MM.1S (cell line): ENCODE results near the gene FASTKD1.
"Not testable (repeated sequence)": the region's sequence is repeated elsewhere in the genome, so short reads cannot be mapped to it uniquely, and the experiment has no call there.

Source experiments
- DNase-seq: peaks from one replicate; pipeline ENCODE4 v3.0.0-alpha.2; 2015
- H2AFZ ChIP-seq: fragments of 300-600 bp; sonication (generic); 2 replicates; pipeline ENCODE4 v1.6.0; 2016; ENCODE audit warnings: antibody characterized with exemption, low read length
- H3F3A ChIP-seq: fragments of 300-600 bp; sonication (generic); 2 replicates; pipeline ENCODE4 v1.6.1; 2016; ENCODE audit warnings: mild to moderate bottlenecking, antibody characterized with exemption, low read length, moderate library complexity, mixed read lengths; ENCODE audit not compliant: insufficient read depth
- H3K27ac ChIP-seq: fragments of 300-600 bp; sonication (generic); 2 replicates; pipeline ENCODE4 v1.5.1; 2016; ENCODE audit warnings: mild to moderate bottlenecking, low read length
- H3K27me3 ChIP-seq: fragments of 300-600 bp; sonication (generic); replicated peaks from 2 replicates; pipeline ENCODE4 v1.6.0; 2016; ENCODE audit warnings: low read length; ENCODE audit not compliant: insufficient read depth
- H3K36me3 ChIP-seq: fragments of 300-600 bp; sonication (generic); replicated peaks from 2 replicates; pipeline ENCODE4 v1.6.1; 2016; ENCODE audit warnings: mild to moderate bottlenecking, low read length, mixed read lengths; ENCODE audit not compliant: insufficient read depth
- H3K4me1 ChIP-seq: fragments of 300-600 bp; sonication (generic); 2 replicates; pipeline ENCODE4 v1.6.1; 2016; ENCODE audit warnings: low read length, mixed read lengths
- H3K4me2 ChIP-seq: fragments of 300-600 bp; sonication (generic); 2 replicates; pipeline ENCODE4 v1.6.0; 2016; ENCODE audit warnings: low read depth, low read length
- H3K4me3 ChIP-seq: fragments of 300-600 bp; sonication (generic); 2 replicates; pipeline ENCODE4 v1.5.1; 2016; ENCODE audit warnings: low read length, mixed read lengths
- H3K79me2 ChIP-seq: fragments of 300-600 bp; sonication (generic); 2 replicates; pipeline ENCODE4 v1.6.1; 2016; ENCODE audit warnings: mixed run types, low read length, mixed read lengths
- H3K9ac ChIP-seq: fragments of 300-600 bp; sonication (generic); 2 replicates; pipeline ENCODE4 v1.6.1; 2016; ENCODE audit warnings: low read length, mixed read lengths
- H3K9me2 ChIP-seq: fragments of 300-600 bp; sonication (generic); replicated peaks from 2 replicates; pipeline ENCODE4 v1.6.1; 2016; ENCODE audit warnings: mild to moderate bottlenecking, low read length, mixed read lengths; ENCODE audit not compliant: insufficient read depth
- H3K9me3 ChIP-seq: fragments of 300-600 bp; sonication (generic); replicated peaks from 2 replicates; pipeline ENCODE4 v1.6.1; 2016; ENCODE audit warnings: mild to moderate bottlenecking, low read length, mixed read lengths; ENCODE audit not compliant: insufficient read depth
- H4K20me1 ChIP-seq: fragments of 300-600 bp; sonication (generic); 2 replicates; pipeline ENCODE4 v1.6.1; 2016; ENCODE audit warnings: mild to moderate bottlenecking, low read length, moderate library complexity, mixed read lengths; ENCODE audit not compliant: insufficient read depth
- CTCF ChIP-seq: fragments of 300-600 bp; sonication (generic); IDR thresholded peaks from 2 replicates; pipeline ENCODE4 v1.5.1; 2016; ENCODE audit warnings: antibody characterized with exemption, low read length, mixed read lengths
- EZH2 ChIP-seq: fragments of 300-600 bp; sonication (generic); optimal IDR thresholded peaks from 2 replicates; pipeline ENCODE3; 2017; ENCODE audit warnings: low read depth, mild to moderate bottlenecking, antibody characterized with exemption, low read length, mixed read lengths
- EZH2phosphoT487 ChIP-seq: fragments of 300-600 bp; sonication (generic); IDR thresholded peaks from 2 replicates; pipeline ENCODE4 v1.6.1; 2018; ENCODE audit warnings: antibody characterized with exemption, low read length

FASTKD1 gene

GRCh38 chr2:169569948-169570347 is 3.7 kb downstream of the FASTKD1 start:
- no peak for DNase-seq
- TF ChIP-seq EZH2: no peak
- TF ChIP-seq EZH2phosphoT487: no peak
- no peak for TF ChIP-seq CTCF
- Histone ChIP-seq H2AFZ (no peak overlapping the region), H3F3A (peaks cover 13% of the 10 kb centered on the region), H4K20me1 (no peaks in the 10 kb centered on the region), H3K9ac (no peak overlapping the region), H3K36me3 (no peaks in the 10 kb centered on the region), H3K79me2 (peaks cover 59% of the 10 kb centered on the region), H3K4me1 (peaks cover 10% of the 10 kb centered on the region), H3K9me3 (no peaks in the 10 kb centered on the region), H3K4me3 (no peak overlapping the region), H3K9me2 (no peaks in the 10 kb centered on the region), H3K27me3 (no peaks in the 10 kb centered on the region), H3K4me2 (no peak overlapping the region), H3K27ac (no peak overlapping the region)

GRCh38 chr2:169565686-169566085 is 8.0 kb downstream of the FASTKD1 start:
- Histone ChIP-seq H3K4me2 (no peak overlapping the region), H3K36me3 (no peaks in the 10 kb centered on the region), H3K9me2 (no peaks in the 10 kb centered on the region), H3K27ac (no peak overlapping the region), H4K20me1 (no peaks in the 10 kb centered on the region), H3K27me3 (no peaks in the 10 kb centered on the region), H3K9ac (no peak overlapping the region), H3K4me1 (no peaks in the 10 kb centered on the region), H2AFZ (no peak overlapping the region), H3K4me3 (no peak overlapping the region), H3K9me3 (no peaks in the 10 kb centered on the region), H3F3A (peaks cover 4% of the 10 kb centered on the region; the same call in 1 of the 2 replicates), H3K79me2 (peaks cover 34% of the 10 kb centered on the region)
- TF ChIP-seq EZH2 (no peak), EZH2phosphoT487 (no peak), CTCF (no peak)
- DNase-seq: no peak

GRCh38 chr2:169562519-169562918 is 11.1 kb downstream of the FASTKD1 start:
- Histone ChIP-seq H3K27me3 (no peaks in the 10 kb centered on the region), H3K4me2 (no peak overlapping the region), H3K27ac (no peak overlapping the region), H3K4me3 (no peak overlapping the region), H4K20me1 (no peaks in the 10 kb centered on the region), H3K9me2 (no peaks in the 10 kb centered on the region), H3K9ac (no peak overlapping the region), H3K4me1 (no peaks in the 10 kb centered on the region), H3K36me3 (peaks cover 10% of the 10 kb centered on the region; the same call in 1 of the 2 replicates), H3K79me2 (peaks cover 8% of the 10 kb centered on the region; the same call in 1 of the 2 replicates), H3K9me3 (no peaks in the 10 kb centered on the region), H3F3A (peaks cover 4% of the 10 kb centered on the region; the same call in 1 of the 2 replicates), H2AFZ (no peak overlapping the region)
- no peak for DNase-seq
- TF ChIP-seq CTCF: no peak

GRCh38 chr2:169562084-169562483 is 11.6 kb downstream of the FASTKD1 start:
- not testable (repeated sequence) for H3K4me3 ChIP-seq, H3K27me3 ChIP-seq, H3K9me3 ChIP-seq, DNase-seq, H3K27ac ChIP-seq, H3K4me1 ChIP-seq, H3K4me2 ChIP-seq, H2AFZ ChIP-seq, H3K9ac ChIP-seq, H3K79me2 ChIP-seq, H3K9me2 ChIP-seq, H3F3A ChIP-seq, H3K36me3 ChIP-seq, H4K20me1 ChIP-seq
